ENCODE measurements around the gene GLMN. TPM values are rescaled to one million over a fixed set of nuclear protein-coding genes. Genes with fewer than 3 reads are reported as not detected.

Gene GLMN
- total and polyA plus RNA-seq, 2 of the 13 experiments (the other 11 are each of a cell fraction or from before 2014, with no cell fraction given): 5.9 to 18.4 TPM

- TF ChIP-seq HMGXB3 (CRISPR knock-in tag; IDR thresholded peaks at IDR 0.05; ENCODE audit: borderline replicate concordance): no peak
- TF ChIP-seq, protein P1, sequence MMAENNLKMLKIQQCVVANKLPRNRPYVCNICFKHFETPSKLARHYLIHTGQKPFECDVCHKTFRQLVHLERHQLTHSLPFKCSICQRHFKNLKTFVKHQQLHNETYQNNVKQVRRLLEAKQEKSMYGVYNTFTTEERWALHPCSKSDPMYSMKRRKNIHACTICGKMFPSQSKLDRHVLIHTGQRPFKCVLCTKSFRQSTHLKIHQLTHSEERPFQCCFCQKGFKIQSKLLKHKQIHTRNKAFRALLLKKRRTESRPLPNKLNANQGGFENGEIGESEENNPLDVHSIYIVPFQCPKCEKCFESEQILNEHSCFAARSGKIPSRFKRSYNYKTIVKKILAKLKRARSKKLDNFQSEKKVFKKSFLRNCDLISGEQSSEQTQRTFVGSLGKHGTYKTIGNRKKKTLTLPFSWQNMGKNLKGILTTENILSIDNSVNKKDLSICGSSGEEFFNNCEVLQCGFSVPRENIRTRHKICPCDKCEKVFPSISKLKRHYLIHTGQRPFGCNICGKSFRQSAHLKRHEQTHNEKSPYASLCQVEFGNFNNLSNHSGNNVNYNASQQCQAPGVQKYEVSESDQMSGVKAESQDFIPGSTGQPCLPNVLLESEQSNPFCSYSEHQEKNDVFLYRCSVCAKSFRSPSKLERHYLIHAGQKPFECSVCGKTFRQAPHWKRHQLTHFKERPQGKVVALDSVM (CRISPR knock-in tag; IDR thresholded peaks at IDR 0.05): no peak
- no peak for TF ChIP-seq PHF5A (CRISPR knock-in tag; IDR thresholded peaks at IDR 0.05; ENCODE audit: low read depth, unreplicated experiment)
- TF ChIP-seq, protein P2, sequence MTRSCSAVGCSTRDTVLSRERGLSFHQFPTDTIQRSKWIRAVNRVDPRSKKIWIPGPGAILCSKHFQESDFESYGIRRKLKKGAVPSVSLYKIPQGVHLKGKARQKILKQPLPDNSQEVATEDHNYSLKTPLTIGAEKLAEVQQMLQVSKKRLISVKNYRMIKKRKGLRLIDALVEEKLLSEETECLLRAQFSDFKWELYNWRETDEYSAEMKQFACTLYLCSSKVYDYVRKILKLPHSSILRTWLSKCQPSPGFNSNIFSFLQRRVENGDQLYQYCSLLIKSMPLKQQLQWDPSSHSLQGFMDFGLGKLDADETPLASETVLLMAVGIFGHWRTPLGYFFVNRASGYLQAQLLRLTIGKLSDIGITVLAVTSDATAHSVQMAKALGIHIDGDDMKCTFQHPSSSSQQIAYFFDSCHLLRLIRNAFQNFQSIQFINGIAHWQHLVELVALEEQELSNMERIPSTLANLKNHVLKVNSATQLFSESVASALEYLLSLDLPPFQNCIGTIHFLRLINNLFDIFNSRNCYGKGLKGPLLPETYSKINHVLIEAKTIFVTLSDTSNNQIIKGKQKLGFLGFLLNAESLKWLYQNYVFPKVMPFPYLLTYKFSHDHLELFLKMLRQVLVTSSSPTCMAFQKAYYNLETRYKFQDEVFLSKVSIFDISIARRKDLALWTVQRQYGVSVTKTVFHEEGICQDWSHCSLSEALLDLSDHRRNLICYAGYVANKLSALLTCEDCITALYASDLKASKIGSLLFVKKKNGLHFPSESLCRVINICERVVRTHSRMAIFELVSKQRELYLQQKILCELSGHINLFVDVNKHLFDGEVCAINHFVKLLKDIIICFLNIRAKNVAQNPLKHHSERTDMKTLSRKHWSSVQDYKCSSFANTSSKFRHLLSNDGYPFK (CRISPR knock-in tag; IDR thresholded peaks at IDR 0.05; ENCODE audit: borderline replicate concordance): peak; percentile 70; the same call in 1 of the 2 replicates
- no peak for TF ChIP-seq ZNF431 (CRISPR knock-in tag; IDR thresholded peaks at IDR 0.05; ENCODE audit: borderline replicate concordance, low read depth)
- TF ChIP-seq ZBTB1 (CRISPR knock-in tag; IDR thresholded peaks at IDR 0.05; ENCODE audit: borderline replicate concordance): no peak
- peak; percentile 52; the same call in 1 of the 2 replicates for TF ChIP-seq ZSCAN22 (CRISPR knock-in tag; IDR thresholded peaks at IDR 0.05)
- peak; percentile 88; the same call in 1 of the 2 replicates for TF ChIP-seq ZNF235 (CRISPR knock-in tag; IDR thresholded peaks at IDR 0.05; ENCODE audit: borderline replicate concordance)
- TF ChIP-seq ZNF224 (CRISPR knock-in tag; IDR thresholded peaks at IDR 0.05): peak; percentile 64; the same call in 1 of the 2 replicates
- TF ChIP-seq FOSL2 (CRISPR knock-in tag; IDR thresholded peaks at IDR 0.05): 0 out of 2 replicates have a peak, but pooled peaks have one; percentile 18
- TF ChIP-seq, protein P3, sequence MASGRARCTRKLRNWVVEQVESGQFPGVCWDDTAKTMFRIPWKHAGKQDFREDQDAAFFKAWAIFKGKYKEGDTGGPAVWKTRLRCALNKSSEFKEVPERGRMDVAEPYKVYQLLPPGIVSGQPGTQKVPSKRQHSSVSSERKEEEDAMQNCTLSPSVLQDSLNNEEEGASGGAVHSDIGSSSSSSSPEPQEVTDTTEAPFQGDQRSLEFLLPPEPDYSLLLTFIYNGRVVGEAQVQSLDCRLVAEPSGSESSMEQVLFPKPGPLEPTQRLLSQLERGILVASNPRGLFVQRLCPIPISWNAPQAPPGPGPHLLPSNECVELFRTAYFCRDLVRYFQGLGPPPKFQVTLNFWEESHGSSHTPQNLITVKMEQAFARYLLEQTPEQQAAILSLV (CRISPR knock-in tag; IDR thresholded peaks at IDR 0.05; ENCODE audit: borderline replicate concordance): peak; percentile 85; the same call in 1 of the 2 replicates
- peak; percentile 80 for TF ChIP-seq HIVEP1 (CRISPR knock-in tag; IDR thresholded peaks at IDR 0.05)
- TF ChIP-seq WIZ (CRISPR knock-in tag; IDR thresholded peaks at IDR 0.05): no peak
- TF ChIP-seq KDM6A (CRISPR knock-in tag; IDR thresholded peaks at IDR 0.05; ENCODE audit: low read depth): no peak
Measured at GRCh38 chr1:92298573-92299476, at the start of gene GLMN, which contains the start of gene RPAP2 (continued).
